Fibroblast of pulmonary artery (primary cell): Measurements from ENCODE around the gene KCNH3.
A peak's percentile ranks its signal among the peaks of the same experiment; 100 is the strongest.

Experiments used
- DNase-seq: peaks from one replicate; pipeline ENCODE4 v3.0.0-alpha.2; 2010; ENCODE audit warnings: low read depth
- H3K4me3 ChIP-seq: replicated peaks from 2 replicates; pipeline ENCODE4 v1.5.1; 2011; ENCODE audit warnings: low read depth, mild to moderate bottlenecking, control low read depth, low read length, moderate library complexity
- CTCF ChIP-seq: IDR thresholded peaks from 2 replicates; pipeline ENCODE4 v1.5.1; 2011; ENCODE audit warnings: mild to moderate bottlenecking, control low read depth, low read length, inconsistent platforms; ENCODE audit errors: missing control alignments

KCNH3 gene

GRCh38 chr12:49546481-49546880, 7.7 kb downstream of the KCNH3 start:
- no peak for DNase-seq
- no peak overlapping the region for H3K4me3 ChIP-seq
- no peak for TF ChIP-seq CTCF

GRCh38 chr12:49547090-49547690, 8.4 kb downstream of the KCNH3 start:
- TF ChIP-seq CTCF: no peak
- DNase-seq: no peak
- no peak overlapping the region for H3K4me3 ChIP-seq

GRCh38 chr12:49548481-49548821, 9.6 kb downstream of the KCNH3 start:
- TF ChIP-seq CTCF: no peak
- DNase-seq: no peak
- H3K4me3 ChIP-seq: no peak overlapping the region

GRCh38 chr12:49548822-49549648, 10.2 kb downstream of the KCNH3 start:
- peak; percentile 26 for TF ChIP-seq CTCF
- peak overlapping the region; percentile 31 for H3K4me3 ChIP-seq
- no peak for DNase-seq

- DNase-seq: no peak
- TF ChIP-seq CTCF: no peak
These were observed 11.2 kb downstream of the KCNH3 start for GRCh38 chr12:49549735-49550692.

GRCh38 chr12:49550693-49551252, 11.9 kb downstream of the KCNH3 start:
- no peak for DNase-seq
- no peak for TF ChIP-seq CTCF
- H3K4me3 ChIP-seq: no peak overlapping the region

More at GRCh38 chr12:49549735-49550692, 11.2 kb downstream of the KCNH3 start:
- H3K4me3 ChIP-seq: no peak overlapping the region
